ENCODE measurements around the gene PIP4K2B. TPM values are rescaled to one million over a fixed set of nuclear protein-coding genes. Genes with fewer than 3 reads are reported as not detected.

Gene PIP4K2B
- total and polyA plus RNA-seq, 2 of the 8 experiments (the other 6 are each of a cell fraction or from before 2014, with no cell fraction given), result 21.5 to 57.8 TPM

DNA sequence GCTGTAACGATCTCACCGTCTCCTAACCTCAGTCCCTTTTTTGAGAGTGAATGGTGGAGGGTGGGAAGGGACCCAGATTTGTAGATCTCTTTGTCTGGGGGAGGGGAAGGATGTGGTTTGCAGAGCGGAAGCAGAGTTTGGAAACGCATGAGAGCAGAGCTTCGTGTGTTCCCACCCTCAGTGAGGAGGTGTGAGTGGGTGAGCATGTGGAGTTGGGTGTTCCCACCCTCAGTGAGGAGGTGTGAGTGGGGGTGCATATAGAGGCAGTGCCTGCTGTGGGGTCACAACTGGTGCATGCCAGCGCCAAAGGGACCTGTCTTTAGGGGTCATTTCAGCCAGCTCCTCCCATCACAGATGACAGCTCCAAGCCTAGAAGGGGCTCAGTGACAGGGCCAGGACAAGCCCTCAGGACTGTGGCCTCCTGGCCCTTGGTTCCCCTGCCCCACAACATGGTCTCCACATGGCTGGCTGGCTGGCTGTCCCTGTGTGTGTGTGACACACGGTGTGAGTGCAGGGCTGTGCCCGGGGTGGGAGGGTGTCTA is 71.0 kb downstream of the PIP4K2B start:
- DNase-seq (ENCODE audit: low read depth in 1 of 2, low spot score in 2 of 2) (no peak), FAIRE-seq (no peak)
- Histone ChIP-seq H3K9me3 (ENCODE audit: insufficient read depth in 2 of 2, low read depth in 1 of 2, low read length in 1 of 2) (no peaks in the 10 kb centered on the region), H3K14ac (ENCODE audit: insufficient read length) (no peak overlapping the region), H3K56ac (replicated peaks; ENCODE audit: insufficient read length, low read depth, low read length) (no peak overlapping the region), H2AK5ac (ENCODE audit: low read depth, low read length) (no peak overlapping the region), H3K4me3 (ENCODE audit: extremely low read depth in 1 of 4, insufficient read depth in 2 of 4, low read depth in 3 of 4, low read length in 4 of 4) (no peak overlapping the region), H3K18ac (ENCODE audit: extremely low read depth, low read length) (no peak overlapping the region), H3K36me3 (ENCODE audit: control insufficient read depth in 2 of 4, insufficient read depth in 4 of 4, low read length in 3 of 4) (peaks cover 0 to 3% (median 0%) of the 10 kb centered on the region in 4 experiments; a peak in 2 of 8 replicates), H2BK5ac (ENCODE audit: low read depth, low read length) (no peak overlapping the region), H3K4me1 (replicated peaks in 1 of 4; ENCODE audit: control insufficient read depth in 3 of 4, insufficient read depth in 4 of 4, low read length in 3 of 4) (peaks cover 0 to 10% (median 5%) of the 10 kb centered on the region in 4 experiments; a peak in 5 of 7 replicates), H2BK20ac (ENCODE audit: low read length) (no peak overlapping the region), H3K27me3 (replicated peaks in 1 of 4; ENCODE audit: control insufficient read depth in 3 of 4, extremely low read depth in 1 of 4, insufficient read depth in 3 of 4, low read length in 3 of 4) (peaks cover 0 to 17% (median 7%) of the 10 kb centered on the region in 4 experiments; a peak in 3 of 7 replicates), H2BK12ac (ENCODE audit: low read depth, low read length) (no peak overlapping the region), H3K23me2 (ENCODE audit: low read depth, low read length) (peaks cover 9% of the 10 kb centered on the region; the same call in 1 of the 2 replicates), H4K91ac (replicated peaks; ENCODE audit: insufficient read length, low read length) (no peak overlapping the region), H2AFZ (ENCODE audit: low read length) (no peak overlapping the region), H3K4ac (replicated peaks; ENCODE audit: insufficient read length, low read depth, low read length) (no peak overlapping the region), H3K79me2 (ENCODE audit: control insufficient read depth in 1 of 2, insufficient read depth in 2 of 2, low read length in 2 of 2) (no peaks in the 10 kb centered on the region), H4K5ac (ENCODE audit: insufficient read length, low read depth, low read length) (no peak overlapping the region), H2BK120ac (replicated peaks; ENCODE audit: low read depth, low read length) (no peak overlapping the region), H3K27ac (ENCODE audit: low read depth, low read length) (no peak overlapping the region), H4K8ac (ENCODE audit: extremely low read depth, insufficient read depth, low read length) (peak overlapping the region; percentile 31; the same call in 1 of the 2 replicates), H3K9ac (replicated peaks in 1 of 4; ENCODE audit: extremely low read depth in 1 of 4, low read depth in 3 of 4, low read length in 3 of 4) (0 out of 7 replicates have a peak overlapping the region, but pooled peaks of 1 of the 4 experiments have one; percentile 14), H4K20me1 (replicated peaks in 1 of 2; ENCODE audit: control insufficient read depth in 1 of 2, insufficient read depth in 2 of 2, low read length in 2 of 2) (peaks cover 4 to 15% of the 10 kb centered on the region in 2 experiments), H3K79me1 (ENCODE audit: low read depth, low read length) (no peaks in the 10 kb centered on the region), H3K23ac (ENCODE audit: insufficient read length) (no peak overlapping the region), H2BK15ac (ENCODE audit: low read length) (no peak overlapping the region), H3K4me2 (ENCODE audit: insufficient read depth in 1 of 2, low read depth in 2 of 2, low read length in 2 of 2) (no peak overlapping the region; a peak in 1 of 4 replicates)
- POLR2A ChIA-PET (ENCODE audit: partially characterized antibody), result interaction anchor here (0.8 to 7.0 kb wide), 9 partner anchors 8 to 50 kb away, joined by 3 to 40 read pairs (median 4); partner anchors contain the start of gene MLLT6
- CTCF ChIA-PET (ENCODE audit: partially characterized antibody), result interaction anchor here (0.6 to 2.0 kb wide), 18 partner anchors 11 to 903 kb away, joined by 3 to 14 read pairs (median 4); no protein-coding TSS in a partner anchor
- 86% methylated on average over 8 of the region's 8 CpGs; no CpG with 5 or more reads in 1 of the 2 experiments for WGBS, 2 experiments (ENCODE audit: extremely low coverage in 1 of 2, insufficient coverage in 1 of 2, insufficient read length in 1 of 2, insufficient replicate concordance in 2 of 2, low coverage in 1 of 2, low lambda C conversion rate in 2 of 2, missing lambda C conversion rate in 1 of 2)
- TF ChIP-seq KDM4A (IDR thresholded peaks at IDR 0.05; ENCODE audit: low read depth, low read length, severe bottlenecking) (no peak), GTF2F1 (IDR thresholded peaks at IDR 0.05; ENCODE audit: borderline replicate concordance, low read depth, low read length) (no peak)

All from H1 (cell line).